HepG2 (cell line): ENCODE data around the gene RGS6. TPM values are rescaled to one million over a fixed set of nuclear protein-coding genes. Genes with fewer than 3 reads are reported as not detected.

Experiments
- polyA plus RNA-seq, 8 experiments: library from polyadenylated mRNA; depleted of rRNA in 3 of 8; stranded (reverse) in 7 of 8; unstranded in 1 of 8; fragments of >200 nt; fragmentation: Illumina TruSeq in 4 of 8; extraction: Trizol in 4 of 8; gene quantifications; 2 replicates each; pipeline versions ENCODE4 v1.2.1 to v1.2.3, GENCODE V29; 2011 to 2016; ENCODE audit warnings: low read depth in 4 of 8, missing spikeins in 1 of 8, mixed read lengths in 1 of 8; ENCODE audit not compliant: insufficient read depth in 1 of 8
- total RNA-seq, 5 experiments: library from RNA; depleted of rRNA; stranded (reverse); fragments of >200 nt; fragmentation: Illumina TruSeq; extraction: Trizol; gene quantifications; 2 replicates each; pipeline ENCODE4 v1.2.3, GENCODE V29; 2016; ENCODE audit warnings: low read depth in 1 of 5
- TF ChIP-seq, protein P1 (sequence below): sonication (generic); formaldehyde crosslinking; IDR thresholded peaks from 2 replicates; pipeline ENCODE4 v1.4.0; 2020; ENCODE audit warnings: missing genetic modification reagents, mild to moderate bottlenecking, borderline replicate concordance
- TF ChIP-seq, protein P2 (sequence below): sonication (generic); formaldehyde crosslinking; IDR thresholded peaks from 2 replicates; pipeline ENCODE4 v1.4.0; 2020; ENCODE audit warnings: missing genetic modification reagents, low read depth, mild to moderate bottlenecking, borderline replicate concordance
- TF ChIP-seq, protein P3 (sequence below): sonication (generic); formaldehyde crosslinking; IDR thresholded peaks from 2 replicates; pipeline ENCODE4 v1.4.0; 2020; ENCODE audit warnings: missing genetic modification reagents, borderline replicate concordance

The RGS6 gene
- total and polyA plus RNA-seq, 2 of the 13 experiments (the other 11 are each of a cell fraction or from before 2014, with no cell fraction given), result not detected

DNA sequence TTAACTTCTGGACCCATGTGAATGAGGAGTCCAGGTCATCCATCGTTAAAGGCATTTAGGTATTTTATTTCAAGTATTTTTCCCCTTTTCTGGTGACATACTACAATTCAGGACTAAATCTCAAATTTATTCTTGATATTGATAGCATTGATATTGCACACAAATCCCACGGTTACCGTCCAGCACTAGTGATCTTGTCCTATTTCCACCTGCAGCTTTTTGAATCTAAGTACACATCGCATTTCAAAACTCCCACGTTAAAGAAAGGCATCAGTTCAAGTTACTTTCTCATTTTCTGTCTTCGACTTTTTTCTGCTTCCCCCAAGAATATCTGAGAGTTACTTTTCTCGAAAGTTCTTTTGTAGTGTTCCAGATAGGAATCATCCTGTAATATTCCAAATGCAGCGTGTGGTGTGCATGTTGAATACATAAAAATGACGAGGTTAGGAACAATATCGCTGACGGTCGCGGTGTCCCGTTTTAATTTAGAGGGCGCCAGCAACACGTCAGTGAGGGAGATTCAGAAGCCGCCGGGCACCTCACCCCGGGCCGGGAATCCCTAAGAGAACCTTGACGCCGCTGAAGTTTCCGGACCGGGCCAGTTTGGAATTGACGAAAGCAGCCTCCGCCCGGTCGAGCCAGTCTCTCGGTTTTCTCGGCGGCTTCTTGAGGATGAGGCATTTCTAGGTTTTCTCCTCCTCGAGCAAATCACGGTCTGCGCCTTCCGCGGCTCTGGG, 569 bp upstream of the RGS6 start (continued):
- TF ChIP-seq, protein P1, sequence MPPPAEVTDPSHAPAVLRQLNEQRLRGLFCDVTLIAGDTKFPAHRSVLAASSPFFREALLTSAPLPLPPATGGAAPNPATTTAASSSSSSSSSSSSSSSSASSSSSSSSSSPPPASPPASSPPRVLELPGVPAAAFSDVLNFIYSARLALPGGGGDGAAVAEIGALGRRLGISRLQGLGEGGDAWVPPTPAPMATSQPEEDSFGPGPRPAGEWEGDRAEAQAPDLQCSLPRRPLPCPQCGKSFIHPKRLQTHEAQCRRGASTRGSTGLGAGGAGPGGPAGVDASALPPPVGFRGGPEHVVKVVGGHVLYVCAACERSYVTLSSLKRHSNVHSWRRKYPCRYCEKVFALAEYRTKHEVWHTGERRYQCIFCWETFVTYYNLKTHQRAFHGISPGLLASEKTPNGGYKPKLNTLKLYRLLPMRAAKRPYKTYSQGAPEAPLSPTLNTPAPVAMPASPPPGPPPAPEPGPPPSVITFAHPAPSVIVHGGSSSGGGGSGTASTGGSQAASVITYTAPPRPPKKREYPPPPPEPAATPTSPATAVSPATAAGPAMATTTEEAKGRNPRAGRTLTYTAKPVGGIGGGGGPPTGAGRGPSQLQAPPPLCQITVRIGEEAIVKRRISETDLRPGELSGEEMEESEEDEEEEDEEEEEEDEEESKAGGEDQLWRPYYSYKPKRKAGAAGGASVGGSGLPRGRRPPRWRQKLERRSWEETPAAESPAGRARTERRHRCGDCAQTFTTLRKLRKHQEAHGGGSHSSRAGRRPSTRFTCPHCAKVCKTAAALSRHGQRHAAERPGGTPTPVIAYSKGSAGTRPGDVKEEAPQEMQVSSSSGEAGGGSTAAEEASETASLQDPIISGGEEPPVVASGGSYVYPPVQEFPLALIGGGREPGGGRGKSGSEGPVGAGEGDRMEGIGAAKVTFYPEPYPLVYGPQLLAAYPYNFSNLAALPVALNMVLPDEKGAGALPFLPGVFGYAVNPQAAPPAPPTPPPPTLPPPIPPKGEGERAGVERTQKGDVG, result no peak
- TF ChIP-seq, protein P2, sequence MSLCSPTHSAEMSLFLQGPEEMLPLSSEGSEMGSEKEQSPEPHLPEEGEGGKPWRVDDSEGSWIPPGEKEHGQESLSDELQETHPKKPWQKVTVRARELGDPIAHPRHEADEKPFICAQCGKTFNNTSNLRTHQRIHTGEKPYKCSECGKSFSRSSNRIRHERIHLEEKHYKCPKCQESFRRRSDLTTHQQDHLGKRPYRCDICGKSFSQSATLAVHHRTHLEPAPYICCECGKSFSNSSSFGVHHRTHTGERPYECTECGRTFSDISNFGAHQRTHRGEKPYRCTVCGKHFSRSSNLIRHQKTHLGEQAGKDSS (CRISPR knock-in tag), result no peak
- TF ChIP-seq, protein P3, sequence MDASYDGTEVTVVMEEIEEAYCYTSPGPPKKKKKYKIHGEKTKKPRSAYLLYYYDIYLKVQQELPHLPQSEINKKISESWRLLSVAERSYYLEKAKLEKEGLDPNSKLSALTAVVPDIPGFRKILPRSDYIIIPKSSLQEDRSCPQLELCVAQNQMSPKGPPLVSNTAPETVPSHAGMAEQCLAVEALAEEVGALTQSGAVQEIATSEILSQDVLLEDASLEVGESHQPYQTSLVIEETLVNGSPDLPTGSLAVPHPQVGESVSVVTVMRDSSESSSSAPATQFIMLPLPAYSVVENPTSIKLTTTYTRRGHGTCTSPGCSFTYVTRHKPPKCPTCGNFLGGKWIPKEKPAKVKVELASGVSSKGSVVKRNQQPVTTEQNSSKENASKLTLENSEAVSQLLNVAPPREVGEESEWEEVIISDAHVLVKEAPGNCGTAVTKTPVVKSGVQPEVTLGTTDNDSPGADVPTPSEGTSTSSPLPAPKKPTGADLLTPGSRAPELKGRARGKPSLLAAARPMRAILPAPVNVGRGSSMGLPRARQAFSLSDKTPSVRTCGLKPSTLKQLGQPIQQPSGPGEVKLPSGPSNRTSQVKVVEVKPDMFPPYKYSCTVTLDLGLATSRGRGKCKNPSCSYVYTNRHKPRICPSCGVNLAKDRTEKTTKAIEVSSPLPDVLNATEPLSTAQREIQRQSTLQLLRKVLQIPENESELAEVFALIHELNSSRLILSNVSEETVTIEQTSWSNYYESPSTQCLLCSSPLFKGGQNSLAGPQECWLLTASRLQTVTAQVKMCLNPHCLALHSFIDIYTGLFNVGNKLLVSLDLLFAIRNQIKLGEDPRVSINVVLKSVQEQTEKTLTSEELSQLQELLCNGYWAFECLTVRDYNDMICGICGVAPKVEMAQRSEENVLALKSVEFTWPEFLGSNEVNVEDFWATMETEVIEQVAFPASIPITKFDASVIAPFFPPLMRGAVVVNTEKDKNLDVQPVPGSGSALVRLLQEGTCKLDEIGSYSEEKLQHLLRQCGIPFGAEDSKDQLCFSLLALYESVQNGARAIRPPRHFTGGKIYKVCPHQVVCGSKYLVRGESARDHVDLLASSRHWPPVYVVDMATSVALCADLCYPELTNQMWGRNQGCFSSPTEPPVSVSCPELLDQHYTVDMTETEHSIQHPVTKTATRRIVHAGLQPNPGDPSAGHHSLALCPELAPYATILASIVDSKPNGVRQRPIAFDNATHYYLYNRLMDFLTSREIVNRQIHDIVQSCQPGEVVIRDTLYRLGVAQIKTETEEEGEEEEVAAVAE (CRISPR knock-in tag), result no peak
